DLD1 (cell line): ENCODE results near the gene ZNF609.

ENCODE experiments used
- in situ Hi-C: cut with HindIII; loops from 2 replicates; pipeline ENCODE4 v1.10.0; 2017; ENCODE audit warnings: low sequenced_read_pairs

Gene ZNF609

DNA sequence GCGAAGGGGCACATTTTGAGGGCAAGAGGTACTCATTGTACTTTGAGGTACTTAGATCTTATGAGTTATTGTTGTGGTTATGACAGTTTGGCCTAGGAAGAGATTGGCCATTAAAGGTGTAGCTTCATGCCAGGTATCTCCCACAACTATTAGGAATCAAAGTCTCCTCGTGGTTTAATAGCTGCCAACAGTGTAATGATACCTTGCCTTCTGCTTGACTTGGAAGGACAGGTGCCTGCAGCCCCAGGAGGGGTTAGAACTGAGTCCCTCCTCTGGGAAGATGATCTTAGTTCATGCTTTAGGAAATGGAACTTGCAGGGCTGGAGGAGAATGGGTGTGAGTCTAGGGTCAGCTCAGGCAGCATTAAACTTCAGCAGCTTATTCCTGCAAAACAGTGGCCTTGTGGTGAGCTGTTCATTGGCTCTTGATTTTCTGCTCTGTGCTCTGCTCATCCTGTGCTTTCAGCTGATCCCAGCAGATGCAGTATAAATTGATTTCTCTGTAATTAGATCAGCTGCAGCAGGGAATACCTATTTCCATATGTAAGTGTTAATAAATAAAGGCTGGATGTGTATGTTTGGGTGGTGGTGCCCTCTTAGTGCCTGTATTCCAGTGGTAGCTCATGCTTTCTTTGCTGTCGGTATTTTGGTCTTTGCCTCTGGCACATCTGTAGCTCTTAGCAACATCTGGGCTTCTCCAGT, 40.5 kb downstream of the ZNF609 start:
- in situ Hi-C loops: no loop called here

DNA sequence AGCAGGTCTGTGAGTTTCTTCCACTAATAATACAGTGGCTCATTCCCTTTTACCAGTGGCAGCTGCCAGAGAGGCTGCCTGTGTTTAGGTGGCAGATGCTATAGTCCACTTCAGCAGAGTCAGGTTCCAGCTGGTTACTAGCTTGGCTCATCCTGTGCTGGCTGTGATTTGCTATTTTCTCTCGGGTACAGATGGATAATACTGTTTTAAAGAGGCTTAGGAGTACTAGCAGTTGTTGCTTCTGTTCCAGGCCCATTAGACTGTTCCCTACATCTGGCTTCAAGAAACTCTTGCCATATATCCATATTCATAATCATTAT, 41.0 kb downstream of the ZNF609 start:
- in situ Hi-C loops: no loop called here

DNA sequence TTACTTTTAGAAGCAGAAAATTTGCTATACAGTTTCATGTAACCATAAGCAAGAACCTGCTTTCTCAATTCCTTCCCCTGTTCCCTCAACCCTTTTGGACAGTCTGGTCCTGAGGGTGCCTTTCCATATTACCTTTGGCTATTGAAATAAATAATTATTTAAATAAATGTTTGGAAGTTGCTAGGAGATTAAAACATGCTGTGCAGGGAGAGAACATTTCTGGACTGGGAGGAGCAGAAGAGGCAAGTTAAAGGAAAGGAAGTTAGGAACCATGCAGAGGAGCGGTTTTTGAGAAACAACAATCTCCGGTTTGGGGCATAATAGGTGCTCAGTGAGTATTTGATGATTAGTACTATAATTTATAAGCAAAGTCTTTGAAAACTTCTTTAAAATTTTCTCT, 41.8 kb downstream of the ZNF609 start:
- in situ Hi-C loops: no loop called here

DNA sequence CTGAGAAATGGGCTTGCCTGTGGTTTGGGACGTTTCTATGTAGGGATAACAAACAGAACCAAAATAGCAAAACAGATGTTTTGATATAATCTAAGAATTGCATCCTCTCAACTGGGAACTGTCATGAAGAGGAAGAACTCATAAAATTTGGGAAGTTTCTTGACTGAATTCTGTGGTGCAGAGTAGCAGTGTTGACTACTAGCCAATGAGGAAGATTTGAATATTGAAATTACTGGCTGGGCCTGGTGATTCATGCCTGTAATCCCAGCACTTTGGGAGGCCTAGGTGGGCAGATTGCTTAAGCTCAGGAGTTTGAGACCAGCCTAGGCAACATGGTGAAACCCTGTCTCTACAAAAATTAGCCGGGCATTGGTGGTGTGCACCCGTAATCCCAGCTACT, 42.2 kb downstream of the ZNF609 start:
- in situ Hi-C loops: no loop called here

DNA sequence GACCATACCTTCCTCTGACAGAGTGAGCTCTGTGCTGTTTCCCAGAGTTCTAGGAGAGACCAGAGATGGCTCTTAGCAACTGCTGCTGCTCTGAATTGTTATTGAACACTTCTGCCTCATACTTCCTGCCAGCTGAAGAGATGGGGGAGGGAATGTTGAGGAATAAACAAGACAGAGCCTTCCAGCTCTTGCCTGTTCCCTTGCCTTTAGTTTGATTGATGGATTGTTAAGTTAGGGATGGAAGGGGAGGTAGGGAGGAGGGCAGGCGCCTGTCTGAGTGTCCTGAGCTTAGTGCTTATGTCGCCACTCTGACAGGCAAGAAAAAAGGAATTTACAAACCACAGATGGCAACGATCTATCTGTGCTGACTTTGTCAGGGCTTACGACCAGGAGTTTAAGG, 42.8 kb downstream of the ZNF609 start:
- in situ Hi-C loops: no loop called here

DNA sequence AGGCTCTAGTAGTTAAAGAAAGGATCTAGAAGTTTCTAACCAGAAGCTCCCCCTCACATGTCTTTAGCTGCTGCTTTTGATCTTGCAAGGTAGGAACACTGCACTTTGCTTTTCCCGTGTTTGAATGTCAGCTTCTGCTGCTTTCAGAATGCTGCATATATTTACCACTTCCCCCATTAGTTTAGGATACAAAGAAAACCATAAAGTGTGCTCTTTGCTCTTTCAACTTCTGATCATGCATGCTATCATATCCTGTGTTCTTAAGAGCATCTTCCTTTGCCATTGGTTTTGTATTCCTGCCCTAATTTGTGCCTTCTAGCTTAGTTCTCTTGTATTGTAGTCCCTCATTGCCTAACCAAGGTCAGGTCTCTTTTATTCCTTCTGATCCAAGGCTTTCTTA, 43.3 kb downstream of the ZNF609 start:
- in situ Hi-C loops: no loop called here

DNA sequence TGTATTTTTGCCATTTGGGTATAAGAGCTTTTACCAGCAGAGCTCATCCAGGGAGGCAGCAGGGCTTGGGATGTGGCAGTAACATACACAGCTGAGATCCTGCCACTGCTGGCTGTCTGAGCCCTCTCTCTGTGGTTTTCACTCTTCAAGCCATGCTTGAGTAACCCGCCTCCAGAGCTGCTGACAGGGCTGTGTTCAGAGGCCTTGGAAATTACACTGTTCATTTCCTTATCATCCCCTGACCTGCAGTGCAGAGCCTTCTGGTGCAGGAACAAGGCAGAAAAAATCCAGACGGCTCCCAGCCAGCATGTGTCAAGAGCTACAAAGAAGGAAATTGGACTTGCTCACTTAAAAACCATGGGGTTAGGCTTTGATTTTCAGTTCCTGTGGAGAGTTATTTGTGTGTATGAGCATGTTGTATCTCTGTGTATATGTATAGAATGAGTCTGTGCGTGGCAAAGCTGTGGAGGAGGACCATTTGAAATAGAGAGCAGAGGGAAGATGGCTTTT, 47.0 kb downstream of the ZNF609 start:
- in situ Hi-C loops: no loop called here

DNA sequence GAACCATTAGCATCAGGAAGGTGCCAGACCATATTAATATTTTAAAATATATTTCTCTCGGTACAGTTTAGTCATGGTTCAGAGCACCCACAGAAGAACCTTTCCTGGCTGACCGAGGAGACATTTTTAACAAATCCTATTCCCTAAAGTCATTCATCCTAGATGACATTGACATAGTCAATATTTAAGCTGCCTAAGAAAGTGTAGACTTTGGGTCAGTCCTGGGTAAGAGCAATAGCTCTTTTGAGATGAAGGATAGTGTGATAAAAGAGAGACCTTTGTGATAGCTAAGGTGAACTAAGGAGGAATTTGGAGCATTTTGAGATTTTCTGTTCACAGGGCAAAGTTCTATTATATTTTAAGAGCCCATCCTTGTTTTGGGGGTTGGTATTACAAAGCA, 47.5 kb downstream of the ZNF609 start:
- in situ Hi-C loops: no loop called here

DNA sequence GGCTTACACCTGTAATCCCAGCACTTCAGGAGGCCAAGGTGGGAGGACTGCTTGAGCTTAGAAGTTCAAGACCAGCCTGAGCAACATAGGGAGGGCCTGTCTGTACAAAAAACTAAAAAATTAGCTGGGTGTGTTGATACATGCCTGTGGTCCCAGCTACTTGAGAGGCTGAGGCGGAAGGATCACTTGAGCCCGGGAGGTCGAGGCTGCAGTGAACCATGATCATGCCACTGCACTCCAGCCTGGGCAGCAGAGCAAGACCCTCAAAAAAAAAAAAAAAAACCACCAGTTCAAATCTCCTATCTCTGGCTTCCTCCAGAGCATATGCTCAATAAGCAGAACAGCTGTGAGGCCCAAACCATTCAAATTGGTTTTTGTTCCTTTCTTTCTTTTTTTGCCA, 53.4 kb downstream of the ZNF609 start:
- in situ Hi-C loops: no loop called here

DNA sequence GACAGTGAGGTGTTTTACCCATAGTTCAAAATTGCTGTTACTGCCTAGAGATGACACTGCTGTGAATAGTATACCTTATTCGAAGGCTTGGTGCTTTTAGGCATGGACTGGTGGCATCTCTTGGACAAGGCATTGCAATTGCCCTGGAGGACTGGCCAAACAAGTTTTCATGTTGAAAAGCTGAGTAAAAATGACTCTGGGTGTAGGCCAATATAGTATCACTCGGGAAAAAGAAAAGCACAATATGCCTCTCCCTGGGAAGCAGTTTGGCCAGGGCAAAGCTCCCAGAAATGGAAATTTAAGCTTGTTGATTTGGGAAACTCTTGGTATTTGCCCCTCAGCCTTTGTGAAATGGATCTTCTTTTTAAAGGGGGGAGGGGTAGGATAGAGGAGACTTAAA, 54.8 kb downstream of the ZNF609 start:
- in situ Hi-C loops: no loop called here

DNA sequence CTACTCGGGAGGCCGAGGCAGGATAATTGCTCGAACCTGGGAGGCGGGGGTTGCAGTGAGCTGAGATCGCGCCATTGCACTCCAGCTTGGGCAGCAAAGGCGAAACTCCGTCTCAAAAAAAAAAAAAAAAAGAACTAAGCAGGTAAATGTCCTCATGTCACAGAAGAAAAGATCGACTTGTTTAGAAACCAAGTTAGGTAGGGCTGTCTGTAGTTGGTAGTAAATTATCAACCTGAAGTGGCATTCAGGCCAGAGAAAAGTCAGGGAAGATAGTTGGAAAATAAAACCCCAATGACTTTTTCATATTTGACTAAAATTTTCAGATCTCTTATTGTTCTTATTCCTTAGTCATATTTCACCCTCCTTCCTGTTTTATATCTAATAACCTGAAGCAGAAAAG, 55.4 kb downstream of the ZNF609 start:
- in situ Hi-C loops: no loop called here

DNA sequence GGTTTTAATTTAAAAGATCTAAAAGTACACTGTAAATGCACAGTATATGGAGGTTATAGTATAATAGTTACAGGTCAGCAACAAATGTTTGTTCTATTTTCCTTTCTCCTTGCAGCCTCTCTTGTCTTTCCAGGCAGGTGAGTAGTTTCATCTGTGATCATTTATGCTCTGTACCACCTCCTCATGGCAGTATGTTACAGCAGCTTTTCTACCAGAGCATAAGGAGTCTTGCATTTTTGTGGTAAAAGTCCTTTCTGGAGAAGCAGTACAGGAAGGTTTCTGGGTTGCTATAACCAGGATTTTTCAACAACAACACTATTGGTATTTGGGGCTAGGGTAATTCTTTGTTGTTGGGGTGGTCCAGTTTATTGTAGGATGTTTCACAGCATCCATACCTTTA, 59.5 kb downstream of the ZNF609 start:
- in situ Hi-C loops: no loop called here

DNA sequence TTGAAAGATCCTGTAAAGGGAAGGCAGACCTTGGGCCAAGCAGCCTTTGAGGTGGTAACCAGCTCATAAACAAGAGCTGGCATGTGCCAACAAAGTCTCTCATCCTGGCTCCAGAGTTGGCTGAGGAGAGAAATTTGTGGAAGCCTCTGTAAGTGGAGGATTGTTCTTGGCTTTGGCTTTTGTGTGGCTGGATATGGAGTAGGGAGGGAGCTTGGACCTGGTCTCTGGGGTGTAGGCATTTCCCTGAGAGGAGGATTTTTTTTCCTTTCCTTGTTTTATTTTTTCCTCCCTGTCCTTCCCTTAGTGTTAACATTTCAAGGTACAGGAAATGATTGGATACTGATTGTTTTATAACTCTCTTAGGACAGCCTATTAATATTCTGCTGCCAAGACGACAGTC, 60.8 kb downstream of the ZNF609 start:
- in situ Hi-C loops: no loop called here

DNA sequence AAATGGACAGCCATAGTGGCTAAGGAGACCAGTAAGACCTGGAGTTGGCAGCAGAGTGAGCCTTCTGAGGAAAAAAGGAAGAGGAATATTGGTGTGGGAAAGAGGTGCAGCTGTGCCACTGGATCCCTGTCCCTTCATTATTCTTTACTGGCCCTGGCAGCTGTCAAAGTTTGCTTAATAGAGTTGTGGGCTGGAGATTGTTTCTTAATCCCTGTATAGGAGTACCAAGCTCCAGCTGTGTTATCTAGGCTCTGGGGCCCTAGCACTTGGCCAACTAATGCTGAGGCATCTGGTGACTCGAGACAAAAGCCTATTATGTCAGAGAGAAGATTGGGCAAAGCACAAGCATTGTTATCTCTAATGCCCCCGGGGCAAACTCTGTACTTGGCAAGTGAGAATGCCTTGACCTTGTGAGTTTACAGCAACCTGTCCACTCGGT, 61.4 kb downstream of the ZNF609 start:
- in situ Hi-C loops: no loop called here

DNA sequence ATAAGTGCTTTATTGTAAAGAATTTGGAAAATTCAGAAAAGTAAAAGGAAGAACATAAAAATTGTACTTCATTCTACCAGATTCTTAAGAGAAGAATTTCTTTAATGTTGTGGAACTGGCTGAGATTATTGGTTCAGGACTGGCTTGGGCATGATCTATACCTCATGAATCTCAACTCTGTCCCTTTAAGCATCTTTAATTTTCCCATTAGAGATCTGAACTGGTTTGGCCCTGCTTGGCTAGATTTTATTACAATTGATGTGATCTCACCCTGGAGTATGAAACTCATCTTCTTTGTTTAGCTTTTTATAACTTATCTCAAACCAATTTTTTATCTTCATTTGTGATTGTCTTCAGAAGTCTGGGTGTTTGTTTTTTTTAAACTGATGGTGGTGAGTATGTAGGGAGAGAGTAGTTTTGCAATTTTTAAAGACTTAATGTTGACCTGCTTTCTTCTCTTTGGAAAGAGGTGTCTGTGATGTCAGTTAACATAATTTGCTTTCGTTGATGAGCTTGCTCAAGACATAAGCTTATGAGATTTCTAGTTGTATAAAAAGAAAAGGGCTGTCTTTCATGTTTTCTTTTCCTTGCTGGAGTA, 61.9 kb downstream of the ZNF609 start:
- in situ Hi-C loops: no loop called here

DNA sequence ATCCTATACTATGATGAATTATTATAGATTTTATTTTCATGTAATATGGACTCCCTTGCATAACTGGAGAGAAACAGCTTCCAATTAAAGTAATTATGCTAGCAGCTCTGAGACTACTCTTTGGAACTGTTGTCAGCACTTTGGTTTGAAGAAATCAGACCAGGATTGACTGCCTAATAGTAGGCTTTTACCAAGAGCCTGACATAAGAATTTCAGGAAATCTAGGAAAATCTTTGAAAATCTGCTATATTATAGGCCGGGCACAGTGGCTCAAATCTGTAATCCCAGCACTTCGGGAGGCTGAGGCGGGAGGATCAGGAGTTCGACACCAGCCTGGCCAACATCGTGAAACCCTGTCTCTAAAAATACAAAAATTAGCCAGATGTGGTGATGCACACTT, 62.9 kb downstream of the ZNF609 start:
- in situ Hi-C loops: no loop called here

DNA sequence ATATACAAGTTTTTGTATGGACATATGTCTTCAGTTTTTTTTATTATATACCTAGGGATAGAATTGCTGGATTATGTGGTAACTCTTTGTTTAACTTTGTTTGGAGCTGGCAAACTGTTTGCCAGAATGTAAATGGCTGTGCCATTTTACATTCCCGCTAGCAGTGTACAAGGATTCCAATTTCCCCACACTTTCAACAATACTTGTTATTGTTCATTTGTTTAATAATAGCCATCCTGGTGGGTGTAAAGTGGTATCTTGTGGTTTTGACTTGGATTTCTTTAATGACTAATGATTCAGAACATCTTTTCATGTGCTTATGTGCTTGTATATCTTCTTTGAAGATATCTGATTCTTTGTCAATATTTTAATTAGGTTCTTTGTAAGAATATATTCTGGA, 64.4 kb downstream of the ZNF609 start:
- in situ Hi-C loops: no loop called here

DNA sequence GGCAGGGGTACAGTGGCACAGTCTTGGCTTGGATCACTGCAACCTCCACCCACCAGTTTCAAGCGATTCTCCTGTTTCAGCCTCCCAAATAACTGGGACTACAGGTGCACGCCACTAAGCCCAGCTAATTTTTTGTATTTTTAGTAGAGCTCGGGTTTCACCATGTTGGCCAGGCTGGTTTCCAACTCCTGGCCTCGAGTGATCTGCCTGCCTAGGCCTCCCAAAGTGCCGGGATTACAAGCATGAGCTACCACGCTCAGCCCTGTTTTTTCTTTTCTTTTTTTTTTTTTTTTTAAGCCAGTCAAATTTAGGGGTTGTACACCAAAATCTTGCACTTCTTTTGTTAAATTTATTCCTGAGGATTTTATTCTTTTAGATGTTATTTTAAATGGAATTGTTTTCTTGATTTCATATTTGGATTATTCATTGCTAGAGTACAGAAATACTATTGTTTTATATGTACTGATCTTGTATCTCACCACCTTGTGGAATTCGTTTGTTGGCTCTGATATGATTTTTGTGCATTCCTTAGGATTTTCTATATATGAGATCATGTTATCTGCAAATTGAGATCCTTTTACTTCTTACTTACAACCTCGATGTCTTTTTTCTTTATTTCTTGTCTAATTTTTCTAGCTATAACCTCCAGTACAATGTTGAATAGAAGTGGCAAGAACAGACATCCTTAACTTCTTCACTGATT, 65.6 kb downstream of the ZNF609 start:
- in situ Hi-C loops: no loop called here

DNA sequence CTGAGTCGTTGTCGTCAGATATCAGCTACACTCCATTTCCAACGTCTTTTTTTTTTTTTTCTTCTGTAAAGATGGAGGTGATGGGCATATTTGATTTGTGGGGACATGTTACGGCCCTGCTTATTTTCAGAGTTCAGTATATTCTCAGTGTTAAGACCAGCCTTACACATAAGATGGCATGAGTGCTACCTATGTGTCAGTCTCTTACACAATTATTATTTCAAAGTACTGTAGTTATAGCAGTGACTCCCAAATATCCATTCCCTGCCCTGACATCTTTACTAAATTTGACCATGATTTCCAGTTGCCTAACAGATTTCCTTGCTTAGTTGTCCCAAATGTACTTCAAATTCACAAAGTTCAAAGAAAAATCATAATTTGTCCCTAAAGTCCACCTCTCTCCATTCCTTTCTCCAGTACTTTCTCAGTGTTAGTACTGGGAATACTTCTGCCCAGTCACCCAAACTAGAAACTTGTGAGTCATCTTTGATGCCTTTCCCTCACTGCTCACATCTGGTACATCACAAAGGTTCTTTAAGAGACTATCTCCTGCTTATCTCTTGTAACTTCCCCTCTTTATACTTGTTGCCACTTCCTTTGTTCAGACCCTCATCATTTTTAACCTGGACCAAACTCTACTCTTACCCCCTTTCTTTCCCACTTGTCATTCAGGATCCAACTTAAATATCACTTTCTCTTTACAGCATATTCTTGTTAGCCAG, 67.0 kb downstream of the ZNF609 start:
- in situ Hi-C loops: no loop called here

DNA sequence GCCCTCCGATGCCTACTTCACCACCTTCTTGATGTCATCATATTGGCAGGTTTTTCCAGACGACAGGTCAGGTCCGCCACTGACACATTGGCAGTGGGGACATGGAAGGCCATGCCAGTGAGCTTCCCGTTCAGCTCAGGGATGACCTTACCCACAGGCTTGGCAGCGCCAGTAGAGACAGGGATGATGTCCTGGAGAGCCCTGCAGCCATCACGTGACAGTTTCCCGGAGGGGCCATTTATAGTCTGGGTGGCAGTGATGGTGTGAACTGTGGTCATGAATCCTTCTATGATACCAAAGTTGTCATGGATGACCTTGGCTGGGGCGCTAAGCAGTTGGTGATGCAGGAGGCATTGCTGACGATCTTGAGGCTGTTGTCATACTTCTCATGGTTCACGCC, 68.5 kb downstream of the ZNF609 start:
- in situ Hi-C loops: no loop called here

DNA sequence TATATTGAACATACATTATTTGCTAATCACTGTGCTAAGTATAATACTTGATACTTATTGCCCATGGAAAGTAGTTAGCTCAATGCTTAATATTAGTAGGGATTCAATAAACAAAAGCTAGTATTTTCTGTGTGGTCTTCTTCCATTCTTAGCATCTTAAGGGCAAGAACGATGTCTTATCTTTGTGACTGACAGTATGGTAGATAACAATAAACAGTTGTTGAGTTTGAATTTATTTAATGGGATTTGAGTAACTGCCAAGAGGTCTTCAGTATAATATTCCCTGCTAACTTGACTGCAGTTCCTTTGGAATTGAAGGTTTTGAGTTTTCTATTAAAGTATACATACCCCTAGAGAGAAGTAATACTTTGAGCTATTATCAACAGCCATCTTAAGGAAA, 70.1 kb downstream of the ZNF609 start:
- in situ Hi-C loops: no loop called here

DNA sequence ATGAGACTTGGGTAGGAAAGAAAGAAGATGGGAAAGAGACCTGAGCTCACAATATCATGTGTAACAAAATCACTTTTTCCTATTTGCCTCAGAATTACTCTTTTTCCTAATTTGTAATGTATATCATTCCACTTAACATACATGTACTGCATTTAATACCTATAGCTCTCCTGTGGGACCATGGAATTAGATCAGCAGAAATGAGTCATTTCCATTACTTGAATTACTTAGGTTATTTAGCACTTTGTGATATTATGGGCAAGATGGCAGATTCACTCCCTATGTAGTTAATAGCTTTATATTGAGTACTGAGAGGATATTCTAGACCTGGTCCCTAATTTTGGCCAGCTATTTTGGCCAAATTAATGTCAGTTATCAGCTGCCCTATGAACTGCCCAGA, 70.5 kb downstream of the ZNF609 start:
- in situ Hi-C loops: no loop called here
